Large intestine (tissue), 3 donors: ENCODE data around the gene DDA1. TPM values are rescaled to one million over a fixed set of nuclear protein-coding genes. Genes with fewer than 3 reads are reported as not detected.
A peak's percentile ranks its signal among the peaks of the same experiment; 100 is the strongest.

Experiments used
- DNase-seq, 2 donors: peaks; one replicate each; pipeline versions ENCODE4 v3.0.0 to v3.0.0-alpha.2; 2013
- H3K27ac ChIP-seq: one replicate; pipeline ENCODE4 v1.5.1; 2013; ENCODE audit warnings: low read length
- H3K27me3 ChIP-seq: 2 replicates; pipeline ENCODE4 v1.6.1; 2013; ENCODE audit warnings: low read length; ENCODE audit not compliant: control insufficient read depth, insufficient read depth
- H3K36me3 ChIP-seq: 2 replicates; pipeline ENCODE4 v1.6.1; 2013; ENCODE audit warnings: low read length; ENCODE audit not compliant: control insufficient read depth, insufficient read depth
- H3K4me1 ChIP-seq: one replicate; pipeline ENCODE4 v1.6.1; 2013; ENCODE audit warnings: low read length; ENCODE audit not compliant: control insufficient read depth, insufficient read depth
- H3K4me3 ChIP-seq: one replicate; pipeline ENCODE4 v1.5.1; 2013; ENCODE audit warnings: low read length
- H3K9me3 ChIP-seq: one replicate; pipeline ENCODE4 v1.6.1; 2013; ENCODE audit warnings: mild to moderate bottlenecking, low read depth, low read length, moderate library complexity; ENCODE audit not compliant: control insufficient read depth
- WGBS: methylation state at CpG from one replicate; pipeline ENCODE4 v1.1.5; 2013; ENCODE audit warnings: low lambda C conversion rate; ENCODE audit not compliant: insufficient coverage; 5-methylcytosine and 5-hydroxymethylcytosine counted together
- polyA plus RNA-seq: library from polyadenylated mRNA; unstranded; fragments of 120-200 nt; gene quantifications from one replicate; pipeline ENCODE4 v1.2.1, GENCODE V29; 2013

The DDA1 gene
- polyA plus RNA-seq, 1 donor, result 32.8 TPM

GRCh38 chr19:17302391-17303166, 6.8 kb upstream of the DDA1 start:
- Histone ChIP-seq H3K4me1 (peaks cover 22% of the 10 kb centered on the region), H3K36me3 (peaks cover 7% of the 10 kb centered on the region)

DNA sequence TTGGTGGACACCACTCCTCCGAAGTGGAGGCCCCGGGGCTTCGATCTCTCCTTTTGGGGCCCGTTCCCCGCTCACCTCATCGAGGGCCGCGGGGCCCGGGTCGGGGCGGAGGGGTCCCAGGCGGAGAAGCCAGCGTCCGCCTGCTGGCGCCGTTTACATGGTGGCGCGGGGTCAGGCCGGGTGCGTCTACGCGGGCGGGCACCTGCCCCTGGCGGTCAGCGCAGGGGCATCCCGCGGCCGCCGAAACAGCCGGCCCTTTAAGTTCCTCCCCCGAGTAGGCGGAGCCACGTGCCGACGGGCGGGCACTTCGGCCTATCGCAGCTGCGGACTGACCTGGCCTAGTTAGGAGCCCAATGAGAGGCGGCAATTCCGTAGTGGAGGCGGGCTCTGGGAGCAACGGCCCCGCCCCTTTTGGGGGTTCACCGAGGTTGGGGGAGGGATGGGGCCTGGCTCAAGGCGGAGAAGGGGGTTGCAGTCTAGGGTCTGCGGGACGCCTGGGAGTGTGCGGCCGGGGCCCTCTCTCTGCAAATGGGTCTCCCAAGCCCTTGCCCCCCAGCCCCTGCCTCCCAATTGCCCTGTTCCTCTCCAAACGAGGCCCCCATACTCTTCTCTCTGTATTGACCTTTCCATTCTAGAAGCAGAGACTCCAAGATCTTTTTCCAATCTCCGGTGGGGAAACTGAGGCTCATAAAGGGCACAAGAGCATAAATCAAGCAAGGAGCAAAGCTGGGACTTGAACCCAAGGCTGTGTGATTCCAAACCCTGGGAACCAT, 6.0 kb upstream of the DDA1 start, which contains the start of gene ABHD8:
TSS of gene ABHD8 (minus strand) at position 259 of the 773 bp plus-strand sequence. CDS start 1,809 bp downstream, outside the sequence.
- no peaks in the 10 kb centered on the region for H3K9me3 ChIP-seq
- no CpG with 5 or more reads among the region's 52 CpGs for WGBS
- peak within 1 kb of the TSS; percentile 72 for H3K4me3 ChIP-seq
- H3K27ac ChIP-seq, result no peak within 1 kb of the TSS
- no peaks in the 10 kb centered on the region for H3K27me3 ChIP-seq
- peak; percentile 94 for DNase-seq
- H3K4me1 ChIP-seq, result peaks cover 22% of the 10 kb centered on the region
- peaks cover 5% of the 10 kb centered on the region for H3K36me3 ChIP-seq

More at GRCh38 chr19:17302391-17303166, 6.8 kb upstream of the DDA1 start:
- no peak for DNase-seq
- H3K27me3 ChIP-seq, result no peaks in the 10 kb centered on the region
- H3K9me3 ChIP-seq, result no peaks in the 10 kb centered on the region
- peak overlapping the region; percentile 72 for H3K4me3 ChIP-seq
- H3K27ac ChIP-seq, result no peak overlapping the region
- no CpG with 5 or more reads among the region's 29 CpGs for WGBS

DNA sequence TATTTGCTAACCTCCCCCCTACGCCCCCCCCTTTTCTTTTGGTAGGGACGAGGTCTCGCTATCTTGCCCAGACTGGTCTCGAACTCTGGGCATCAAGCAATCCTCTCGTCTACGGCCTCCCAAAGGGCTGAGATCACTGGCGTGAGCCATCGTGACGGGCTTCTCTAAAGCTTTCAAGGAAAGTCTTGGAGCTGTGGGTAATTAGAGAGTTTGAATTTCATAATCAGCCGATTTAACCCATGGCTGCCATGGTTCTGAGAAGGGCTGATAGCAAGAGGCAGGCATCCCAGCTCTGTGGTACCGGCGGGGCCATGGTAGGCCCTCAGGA, 5.5 kb upstream of the DDA1 start:
- Histone ChIP-seq H3K9me3 (no peaks in the 10 kb centered on the region), H3K27ac (no peak overlapping the region), H3K4me1 (peaks cover 22% of the 10 kb centered on the region), H3K36me3 (peaks cover 3% of the 10 kb centered on the region), H3K4me3 (no peak overlapping the region), H3K27me3 (no peaks in the 10 kb centered on the region)
- WGBS, result no CpG with 5 or more reads among the region's 12 CpGs
- DNase-seq, result no peak

GRCh38 chr19:17304386-17305215, 4.8 kb upstream of the DDA1 start:
- peak overlapping the region; percentile 96 for H3K27ac ChIP-seq
- H3K4me3 ChIP-seq, result no peak overlapping the region
- H3K9me3 ChIP-seq, result no peaks in the 10 kb centered on the region
- DNase-seq, result no peak
- WGBS, result no CpG with 5 or more reads among the region's 12 CpGs
- peaks cover 3% of the 10 kb centered on the region for H3K36me3 ChIP-seq
- H3K4me1 ChIP-seq, result peaks cover 22% of the 10 kb centered on the region
- H3K27me3 ChIP-seq, result no peaks in the 10 kb centered on the region

- Histone ChIP-seq H3K27ac (peak overlapping the region; percentile 96), H3K36me3 (peaks cover 3% of the 10 kb centered on the region), H3K27me3 (no peaks in the 10 kb centered on the region), H3K9me3 (no peaks in the 10 kb centered on the region), H3K4me1 (peaks cover 24% of the 10 kb centered on the region), H3K4me3 (peak overlapping the region; percentile 82)
- WGBS, result no CpG with 5 or more reads among the region's 7 CpGs
- DNase-seq, result no peak
Measured at GRCh38 chr19:17305216-17305516, 4.2 kb upstream of the DDA1 start.

DNA sequence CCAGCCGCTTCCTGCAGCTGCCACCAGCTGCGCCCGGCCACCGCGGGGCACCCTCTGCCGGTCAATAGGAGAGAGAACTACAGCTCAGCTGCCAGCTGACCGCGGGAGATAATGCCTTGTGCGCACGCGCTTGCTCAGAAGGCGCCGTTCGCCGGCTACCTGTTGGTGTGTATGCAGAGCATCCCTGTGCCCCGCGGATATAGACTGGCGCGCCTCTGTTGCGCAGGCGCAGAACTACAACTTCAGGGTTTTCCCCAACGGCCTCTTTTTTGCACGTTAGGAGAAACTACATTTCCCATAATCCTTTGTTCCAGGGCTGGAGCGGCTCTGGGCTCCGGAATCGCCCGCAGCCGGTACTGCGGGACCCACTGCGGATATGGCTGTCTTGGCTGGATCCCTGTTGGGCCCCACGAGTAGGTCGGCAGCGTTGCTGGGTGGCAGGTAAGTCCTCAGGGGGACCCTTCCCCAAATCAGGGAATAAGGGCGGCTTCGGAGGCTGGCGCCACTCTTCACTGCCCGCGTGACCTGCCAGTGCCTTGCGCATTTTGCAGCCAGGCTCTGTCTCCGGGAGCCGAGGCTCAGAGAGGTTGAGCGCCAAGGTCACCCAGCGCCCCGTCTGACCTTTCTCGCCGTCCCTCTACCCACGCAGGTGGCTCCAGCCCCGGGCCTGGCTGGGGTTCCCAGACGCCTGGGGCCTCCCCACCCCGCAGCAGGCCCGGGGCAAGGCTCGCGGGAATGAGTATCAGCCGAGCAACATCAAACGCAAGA, 3.7 kb upstream of the DDA1 start, which contains the start of gene MRPL34:
TSS of gene MRPL34 (plus strand) at position 356 of the 768 bp plus-strand sequence. CDS start at position 377, 21 bp downstream.
- peak within 1 kb of the TSS; percentile 96 for H3K27ac ChIP-seq
- DNase-seq, result peak; percentile 99 to 100
- H3K9me3 ChIP-seq, result no peaks in the 10 kb centered on the region
- H3K36me3 ChIP-seq, result peaks cover 3% of the 10 kb centered on the region
- H3K27me3 ChIP-seq, result no peaks in the 10 kb centered on the region
- H3K4me1 ChIP-seq, result peaks cover 29% of the 10 kb centered on the region
- no CpG with 5 or more reads among the region's 55 CpGs for WGBS
- H3K4me3 ChIP-seq, result peak within 1 kb of the TSS; percentile 82

- H3K4me3 ChIP-seq, result peak overlapping the region; percentile 82
- H3K27me3 ChIP-seq, result no peaks in the 10 kb centered on the region
- no CpG with 5 or more reads among the region's 28 CpGs for WGBS
- peak overlapping the region; percentile 96 for H3K27ac ChIP-seq
- H3K4me1 ChIP-seq, result peaks cover 30% of the 10 kb centered on the region
- H3K9me3 ChIP-seq, result no peaks in the 10 kb centered on the region
- no peak for DNase-seq
- H3K36me3 ChIP-seq, result peaks cover 2% of the 10 kb centered on the region
Measured at GRCh38 chr19:17306285-17306714, 3.1 kb upstream of the DDA1 start.

DNA sequence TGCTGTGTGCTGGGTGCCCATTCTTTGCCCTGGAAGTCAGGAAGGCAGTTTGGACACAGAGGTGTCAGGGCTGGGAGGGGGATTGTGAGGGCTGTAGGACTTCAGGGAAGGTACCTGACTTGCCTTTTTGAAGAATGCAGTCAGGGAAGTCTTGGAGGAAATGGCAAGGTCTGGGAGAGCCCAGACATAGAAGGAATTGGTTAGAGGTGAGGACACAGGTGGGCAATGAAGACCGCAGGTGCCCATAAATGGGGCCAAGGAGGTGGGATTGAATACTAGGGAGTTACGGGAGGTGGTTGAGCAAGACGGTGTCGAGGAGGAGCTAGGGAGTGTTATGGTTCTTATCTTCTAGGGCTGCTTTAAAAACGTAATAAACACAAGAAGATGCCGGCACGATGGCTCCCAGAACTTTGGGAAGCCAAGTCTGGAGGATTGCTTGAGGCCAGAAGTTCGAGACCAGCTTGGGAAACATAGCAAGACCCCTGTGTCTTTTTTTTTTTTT, 1.4 kb upstream of the DDA1 start:
- no peak for DNase-seq
- Histone ChIP-seq H3K4me3 (no peak overlapping the region), H3K9me3 (no peaks in the 10 kb centered on the region), H3K27me3 (no peaks in the 10 kb centered on the region), H3K27ac (no peak overlapping the region), H3K4me1 (peaks cover 28% of the 10 kb centered on the region), H3K36me3 (peaks cover 8% of the 10 kb centered on the region)
- WGBS, result 50% methylated on average over 4 of the region's 8 CpGs

GRCh38 chr19:17309965-17310461, 650 bp downstream of the DDA1 start:
- peaks cover 18% of the 10 kb centered on the region for H3K4me1 ChIP-seq
- no peak for DNase-seq
- H3K36me3 ChIP-seq, result peaks cover 24% of the 10 kb centered on the region

More at GRCh38 chr19:17309965-17310461, 650 bp downstream of the DDA1 start:
- Histone ChIP-seq H3K27me3 (no peaks in the 10 kb centered on the region), H3K9me3 (no peaks in the 10 kb centered on the region), H3K27ac (no peak overlapping the region), H3K4me3 (peak overlapping the region; percentile 96)
- WGBS, result no CpG with 5 or more reads among the region's 23 CpGs
